HG03442 (cell line): ENCODE measurements around the gene CHTF8.

Source experiments
- ATAC-seq: cut with Tn5 transposase; IDR thresholded peaks from one replicate; pipeline ENCODE4 v1.9.1; 2021; ENCODE audit warnings: mild to moderate bottlenecking, moderate library complexity; ENCODE audit not compliant: unreplicated experiment

The CHTF8 gene

DNA sequence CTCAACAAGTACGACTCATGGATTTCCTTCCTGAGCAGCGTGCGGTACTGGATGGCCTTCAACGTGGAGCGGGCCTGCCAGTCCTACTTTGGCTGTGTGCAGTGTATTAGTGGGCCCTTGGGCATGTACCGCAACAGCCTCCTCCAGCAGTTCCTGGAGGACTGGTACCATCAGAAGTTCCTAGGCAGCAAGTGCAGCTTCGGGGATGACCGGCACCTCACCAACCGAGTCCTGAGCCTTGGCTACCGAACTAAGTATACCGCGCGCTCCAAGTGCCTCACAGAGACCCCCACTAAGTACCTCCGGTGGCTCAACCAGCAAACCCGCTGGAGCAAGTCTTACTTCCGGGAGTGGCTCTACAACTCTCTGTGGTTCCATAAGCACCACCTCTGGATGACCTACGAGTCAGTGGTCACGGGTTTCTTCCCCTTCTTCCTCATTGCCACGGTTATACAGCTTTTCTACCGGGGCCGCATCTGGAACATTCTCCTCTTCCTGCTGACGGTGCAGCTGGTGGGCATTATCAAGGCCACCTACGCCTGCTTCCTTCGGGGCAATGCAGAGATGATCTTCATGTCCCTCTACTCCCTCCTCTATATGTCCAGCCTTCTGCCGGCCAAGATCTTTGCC lies 17.9 kb downstream of the CHTF8 start:
- no peak for ATAC-seq

DNA sequence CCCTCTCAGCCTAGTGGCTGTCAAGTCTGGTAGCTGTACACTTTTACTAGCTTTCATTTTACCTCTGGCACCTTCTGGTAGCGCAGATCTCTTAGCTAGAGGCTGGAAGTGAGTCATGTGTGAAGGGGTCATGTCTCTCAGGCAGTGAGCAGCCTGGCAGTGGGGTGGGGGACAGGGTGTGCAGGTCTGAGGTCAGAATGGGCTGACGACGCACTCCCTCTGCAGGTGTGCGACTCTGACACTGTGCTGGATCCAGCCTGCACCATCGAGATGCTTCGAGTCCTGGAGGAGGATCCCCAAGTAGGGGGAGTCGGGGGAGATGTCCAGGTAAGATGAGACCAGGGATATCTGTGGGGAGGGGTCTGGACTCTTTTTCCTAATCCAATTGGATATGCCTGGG lies 19.2 kb downstream of the CHTF8 start:
- no peak for ATAC-seq

GRCh38 chr16:69112285-69113129 lies 19.9 kb downstream of the CHTF8 start:
- ATAC-seq, result no peak

GRCh38 chr16:69111876-69112230 lies 20.5 kb downstream of the CHTF8 start:
- ATAC-seq, result no peak

- ATAC-seq, result no peak
Measured at GRCh38 chr16:69111216-69111875, 21.0 kb downstream of the CHTF8 start.

GRCh38 chr16:69110406-69110805 lies 22.0 kb downstream of the CHTF8 start:
- no peak for ATAC-seq

DNA sequence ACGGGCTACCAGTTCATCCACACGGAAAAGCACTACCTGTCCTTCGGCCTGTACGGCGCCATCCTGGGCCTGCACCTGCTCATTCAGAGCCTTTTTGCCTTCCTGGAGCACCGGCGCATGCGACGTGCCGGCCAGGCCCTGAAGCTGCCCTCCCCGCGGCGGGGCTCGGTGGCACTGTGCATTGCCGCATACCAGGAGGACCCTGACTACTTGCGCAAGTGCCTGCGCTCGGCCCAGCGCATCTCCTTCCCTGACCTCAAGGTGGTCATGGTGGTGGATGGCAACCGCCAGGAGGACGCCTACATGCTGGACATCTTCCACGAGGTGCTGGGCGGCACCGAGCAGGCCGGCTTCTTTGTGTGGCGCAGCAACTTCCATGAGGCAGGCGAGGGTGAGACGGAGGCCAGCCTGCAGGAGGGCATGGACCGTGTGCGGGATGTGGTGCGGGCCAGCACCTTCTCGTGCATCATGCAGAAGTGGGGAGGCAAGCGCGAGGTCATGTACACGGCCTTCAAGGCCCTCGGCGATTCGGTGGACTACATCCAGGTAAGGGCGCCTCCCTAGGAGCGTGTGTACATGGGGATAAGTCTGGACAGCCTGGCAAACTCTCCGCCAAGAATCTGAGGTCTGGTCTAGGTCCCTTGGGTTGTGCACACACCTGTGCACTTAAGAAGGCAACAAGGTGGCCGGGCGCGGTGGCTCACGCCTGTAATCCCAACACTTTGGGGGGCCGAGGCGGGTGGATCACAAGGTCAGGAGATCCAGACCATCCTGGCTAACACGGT lies 22.7 kb downstream of the CHTF8 start:
- ATAC-seq, result no peak

DNA sequence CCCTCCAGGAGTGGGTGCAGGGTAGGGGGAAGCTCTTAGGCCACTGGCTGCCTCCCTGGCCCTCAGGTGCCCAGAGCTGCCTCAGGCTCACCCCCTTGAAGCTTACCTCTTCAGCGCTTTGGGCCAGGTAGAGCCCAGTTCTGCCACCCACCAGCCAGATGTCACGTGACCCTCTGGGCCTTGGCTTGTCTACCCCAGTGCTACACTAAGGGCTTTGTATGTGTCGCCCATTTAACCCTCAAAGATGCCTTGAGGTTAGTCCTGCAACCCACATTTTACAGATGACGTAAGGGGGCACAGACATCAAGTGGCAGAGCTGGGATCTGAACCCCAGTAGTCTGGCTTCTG lies 23.5 kb downstream of the CHTF8 start:
- no peak for ATAC-seq

DNA sequence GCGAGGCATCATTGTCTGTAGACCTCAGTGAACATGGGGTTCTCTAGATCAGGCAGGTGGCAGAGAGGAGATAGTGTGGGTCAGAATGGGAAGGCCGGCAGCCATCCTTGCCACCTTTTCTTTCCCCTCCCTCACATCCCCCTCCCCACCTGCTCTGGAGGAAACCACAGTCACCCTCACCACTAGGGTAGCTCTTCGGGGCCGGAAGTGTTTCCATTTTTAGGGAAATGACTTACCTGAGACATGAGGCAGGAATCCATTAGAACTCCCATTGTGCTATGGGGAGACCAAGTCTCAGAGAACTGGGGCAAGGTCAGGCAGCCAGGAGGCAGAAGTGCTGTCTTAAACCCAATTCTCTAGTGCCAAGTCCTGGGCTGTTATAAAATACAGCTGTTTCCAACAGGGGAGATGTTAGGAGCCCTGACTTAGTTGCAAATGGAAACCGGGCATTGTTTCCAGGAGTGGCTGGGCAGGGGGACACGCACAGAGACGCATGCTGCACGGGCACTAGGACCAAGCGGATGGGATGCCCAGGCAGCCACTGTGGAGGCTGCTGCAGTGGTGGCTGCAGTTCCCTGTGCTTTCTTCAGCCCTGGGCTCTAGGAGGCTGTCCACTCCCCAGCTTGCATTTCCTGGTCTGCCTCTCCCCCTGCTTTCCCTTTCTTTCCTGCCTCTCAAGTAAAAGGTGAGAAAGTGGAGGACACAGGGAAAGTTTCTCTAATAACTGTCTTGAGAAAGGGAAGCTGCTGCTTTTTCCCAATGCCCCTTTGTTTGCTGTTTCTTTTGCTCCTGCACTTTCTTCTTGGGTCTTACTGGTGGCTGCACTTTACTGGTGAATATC lies 24.1 kb downstream of the CHTF8 start:
- no peak for ATAC-seq

DNA sequence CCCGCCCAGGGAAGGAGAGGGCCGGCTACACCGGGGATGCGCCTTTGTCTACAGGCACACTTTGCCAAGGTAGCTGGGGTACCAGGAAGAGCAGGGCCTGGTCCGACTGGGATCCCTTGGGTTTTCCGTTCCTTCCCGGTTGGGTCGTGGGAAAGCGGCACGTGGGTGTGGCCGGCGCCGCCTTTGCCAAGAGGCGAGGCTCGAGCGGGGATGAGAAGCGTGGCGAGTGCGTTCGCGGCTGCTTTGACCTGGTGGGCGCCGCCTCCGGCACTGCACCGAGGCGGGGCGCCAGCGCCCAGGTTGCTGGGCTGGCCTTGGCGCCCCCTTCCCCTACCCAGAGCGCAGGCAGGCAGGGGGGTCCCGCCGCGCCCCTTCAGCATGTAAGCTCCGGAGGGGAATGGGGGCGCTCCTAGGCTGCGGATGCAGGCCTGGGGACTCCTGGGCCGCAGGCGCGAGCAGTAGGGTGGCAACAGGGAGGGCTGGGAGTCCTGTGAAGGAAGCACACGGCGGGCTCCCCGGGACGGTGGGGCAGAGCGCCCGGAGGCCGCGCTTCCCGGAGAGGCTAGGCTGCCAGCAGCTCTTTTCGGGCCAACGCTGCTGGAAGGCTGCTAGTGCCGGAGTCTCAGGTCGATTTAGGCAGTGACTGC lies 24.9 kb downstream of the CHTF8 start:
- ATAC-seq, result no peak

- ATAC-seq, result no peak
Measured at GRCh38 chr16:69106491-69107315, 25.7 kb downstream of the CHTF8 start.

- no peak for ATAC-seq
Measured at GRCh38 chr16:69105501-69106361, 26.7 kb downstream of the CHTF8 start, which contains the start of gene HAS3. Gene HAS3 (plus strand): TSS chr16:69105653. CDS start chr16:69109396, 3,743 bp downstream.

GRCh38 chr16:69100071-69100691 lies 32.2 kb downstream of the CHTF8 start:
- no peak for ATAC-seq

GRCh38 chr16:69095193-69095592 lies 37.2 kb downstream of the CHTF8 start:
- ATAC-seq, result no peak

- ATAC-seq, result no peak
Measured at GRCh38 chr16:69094501-69094900, 37.9 kb downstream of the CHTF8 start.

DNA sequence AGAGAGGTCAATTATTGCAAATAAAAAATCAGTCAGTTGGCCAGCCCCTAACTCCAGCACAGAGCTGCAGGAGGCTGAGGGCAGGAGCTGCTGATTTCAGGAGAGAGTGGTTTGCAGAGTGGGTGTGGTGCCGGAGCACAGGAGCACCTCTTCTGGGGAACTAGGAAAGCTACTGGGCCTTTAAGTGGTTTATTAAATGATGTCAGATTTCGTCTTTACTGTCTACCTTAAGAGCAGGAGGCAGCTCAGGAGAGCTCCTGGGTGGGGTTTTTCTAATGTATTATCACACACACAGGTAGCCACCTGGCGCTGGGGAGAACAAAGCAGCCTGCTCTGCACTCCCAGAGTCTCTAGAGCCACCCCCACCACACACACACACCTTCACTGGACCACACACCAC lies 38.4 kb downstream of the CHTF8 start:
- ATAC-seq, result no peak

- ATAC-seq, result no peak
Measured at GRCh38 chr16:69089091-69089910, 43.1 kb downstream of the CHTF8 start.
